ENCODE data around the gene ASZ1. TPM values are rescaled to one million over a fixed set of nuclear protein-coding genes. Genes with fewer than 3 reads are reported as not detected.

Gene ASZ1
- total RNA-seq, 1 experiment from 2014 or later: not detected

GRCh38 chr7:117350027-117350426 is 77.3 kb downstream of the ASZ1 start:
- H3K27me3 ChIP-seq (ENCODE audit: control insufficient read depth, insufficient read depth, low read length): peaks cover 3% of the 10 kb centered on the region; the same call in 1 of the 2 replicates
- POLR2A ChIA-PET: no interaction called here
- no peaks in the 10 kb centered on the region for H3K4me1 ChIP-seq (ENCODE audit: control insufficient read depth, insufficient read depth, low read length)
- no peaks in the 10 kb centered on the region for H3K9me3 ChIP-seq (ENCODE audit: control insufficient read depth, insufficient read depth, low read depth, low read length)
- no peak for DNase-seq (ENCODE audit: low read depth, low spot score)
- H3K27ac ChIP-seq (ENCODE audit: low read length): no peak overlapping the region
- H3K36me3 ChIP-seq (ENCODE audit: control insufficient read depth, insufficient read depth, low read length): no peaks in the 10 kb centered on the region
- in situ Hi-C loops (cut with HindIII; ENCODE audit: low pct_unique_long_range_greater_than_20kb, low sequenced_read_pairs): no loop called here
- CTCF ChIA-PET: no interaction called here
- intact Hi-C loops (cut with micrococcal nuclease; ENCODE audit: unreplicated experiment): no loop called here
- no peak for ATAC-seq
- TF ChIP-seq POLR2AphosphoS5 (IDR thresholded peaks at IDR 0.05; ENCODE audit: low read depth, low read length) (no peak), TCF7L2 (IDR thresholded peaks at IDR 0.05; ENCODE audit: low read depth, low read length) (no peak), SIN3A (IDR thresholded peaks at IDR 0.05; ENCODE audit: borderline replicate concordance, insufficient read depth, low read depth, low read length) (no peak)
- TF ChIP-seq, protein P1, sequence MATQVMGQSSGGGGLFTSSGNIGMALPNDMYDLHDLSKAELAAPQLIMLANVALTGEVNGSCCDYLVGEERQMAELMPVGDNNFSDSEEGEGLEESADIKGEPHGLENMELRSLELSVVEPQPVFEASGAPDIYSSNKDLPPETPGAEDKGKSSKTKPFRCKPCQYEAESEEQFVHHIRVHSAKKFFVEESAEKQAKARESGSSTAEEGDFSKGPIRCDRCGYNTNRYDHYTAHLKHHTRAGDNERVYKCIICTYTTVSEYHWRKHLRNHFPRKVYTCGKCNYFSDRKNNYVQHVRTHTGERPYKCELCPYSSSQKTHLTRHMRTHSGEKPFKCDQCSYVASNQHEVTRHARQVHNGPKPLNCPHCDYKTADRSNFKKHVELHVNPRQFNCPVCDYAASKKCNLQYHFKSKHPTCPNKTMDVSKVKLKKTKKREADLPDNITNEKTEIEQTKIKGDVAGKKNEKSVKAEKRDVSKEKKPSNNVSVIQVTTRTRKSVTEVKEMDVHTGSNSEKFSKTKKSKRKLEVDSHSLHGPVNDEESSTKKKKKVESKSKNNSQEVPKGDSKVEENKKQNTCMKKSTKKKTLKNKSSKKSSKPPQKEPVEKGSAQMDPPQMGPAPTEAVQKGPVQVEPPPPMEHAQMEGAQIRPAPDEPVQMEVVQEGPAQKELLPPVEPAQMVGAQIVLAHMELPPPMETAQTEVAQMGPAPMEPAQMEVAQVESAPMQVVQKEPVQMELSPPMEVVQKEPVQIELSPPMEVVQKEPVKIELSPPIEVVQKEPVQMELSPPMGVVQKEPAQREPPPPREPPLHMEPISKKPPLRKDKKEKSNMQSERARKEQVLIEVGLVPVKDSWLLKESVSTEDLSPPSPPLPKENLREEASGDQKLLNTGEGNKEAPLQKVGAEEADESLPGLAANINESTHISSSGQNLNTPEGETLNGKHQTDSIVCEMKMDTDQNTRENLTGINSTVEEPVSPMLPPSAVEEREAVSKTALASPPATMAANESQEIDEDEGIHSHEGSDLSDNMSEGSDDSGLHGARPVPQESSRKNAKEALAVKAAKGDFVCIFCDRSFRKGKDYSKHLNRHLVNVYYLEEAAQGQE (IDR thresholded peaks at IDR 0.05; ENCODE audit: insufficient read depth in 1 of 2, low read depth in 2 of 2, low read length in 1 of 2): no peak
- TF ChIP-seq, protein P2, sequence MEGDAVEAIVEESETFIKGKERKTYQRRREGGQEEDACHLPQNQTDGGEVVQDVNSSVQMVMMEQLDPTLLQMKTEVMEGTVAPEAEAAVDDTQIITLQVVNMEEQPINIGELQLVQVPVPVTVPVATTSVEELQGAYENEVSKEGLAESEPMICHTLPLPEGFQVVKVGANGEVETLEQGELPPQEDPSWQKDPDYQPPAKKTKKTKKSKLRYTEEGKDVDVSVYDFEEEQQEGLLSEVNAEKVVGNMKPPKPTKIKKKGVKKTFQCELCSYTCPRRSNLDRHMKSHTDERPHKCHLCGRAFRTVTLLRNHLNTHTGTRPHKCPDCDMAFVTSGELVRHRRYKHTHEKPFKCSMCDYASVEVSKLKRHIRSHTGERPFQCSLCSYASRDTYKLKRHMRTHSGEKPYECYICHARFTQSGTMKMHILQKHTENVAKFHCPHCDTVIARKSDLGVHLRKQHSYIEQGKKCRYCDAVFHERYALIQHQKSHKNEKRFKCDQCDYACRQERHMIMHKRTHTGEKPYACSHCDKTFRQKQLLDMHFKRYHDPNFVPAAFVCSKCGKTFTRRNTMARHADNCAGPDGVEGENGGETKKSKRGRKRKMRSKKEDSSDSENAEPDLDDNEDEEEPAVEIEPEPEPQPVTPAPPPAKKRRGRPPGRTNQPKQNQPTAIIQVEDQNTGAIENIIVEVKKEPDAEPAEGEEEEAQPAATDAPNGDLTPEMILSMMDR (IDR thresholded peaks at IDR 0.05): no peak
- H3K4me3 ChIP-seq (ENCODE audit: low read depth in 2 of 2, low read length in 2 of 2): no peak overlapping the region
- no TSS peak for BruUV-seq (replicated peaks)

DNA sequence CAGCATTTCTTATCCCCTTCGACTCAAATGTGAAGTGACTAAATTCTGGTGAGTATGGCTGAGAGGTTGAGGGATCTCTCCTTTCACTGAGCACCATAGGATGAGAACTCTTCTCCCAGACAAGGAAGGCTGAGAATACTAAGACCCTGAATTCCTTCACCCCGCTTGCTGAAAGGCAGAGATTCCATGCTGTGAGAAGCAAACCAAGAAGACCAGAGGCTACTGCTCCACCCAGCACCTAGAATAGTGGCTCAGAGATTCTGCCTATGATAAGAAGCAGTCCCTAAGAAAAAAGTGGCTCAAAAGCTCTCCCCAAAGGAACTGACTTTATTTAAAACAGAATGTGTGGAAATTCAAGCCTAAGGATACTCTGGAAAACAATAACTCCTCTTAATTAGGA is 77.7 kb downstream of the ASZ1 start:
- BruUV-seq (replicated peaks): no TSS peak
- Histone ChIP-seq H3K36me3 (ENCODE audit: control insufficient read depth, insufficient read depth, low read length) (no peaks in the 10 kb centered on the region), H3K27me3 (ENCODE audit: control insufficient read depth, insufficient read depth, low read length) (peaks cover 3% of the 10 kb centered on the region; the same call in 1 of the 2 replicates), H3K4me1 (ENCODE audit: control insufficient read depth, insufficient read depth, low read length) (no peaks in the 10 kb centered on the region), H3K27ac (ENCODE audit: low read length) (no peak overlapping the region), H3K9me3 (ENCODE audit: control insufficient read depth, insufficient read depth, low read depth, low read length) (no peaks in the 10 kb centered on the region), H3K4me3 (ENCODE audit: low read depth in 2 of 2, low read length in 2 of 2) (no peak overlapping the region)
- POLR2A ChIA-PET: no interaction called here
- DNase-seq (ENCODE audit: low read depth, low spot score) (no peak), ATAC-seq (no peak)
- in situ Hi-C loops (cut with HindIII; ENCODE audit: low pct_unique_long_range_greater_than_20kb, low sequenced_read_pairs): no loop called here
- intact Hi-C loops (cut with micrococcal nuclease; ENCODE audit: unreplicated experiment): no loop called here
- CTCF ChIA-PET: no interaction called here
- no peak for TF ChIP-seq TCF7L2 (IDR thresholded peaks at IDR 0.05; ENCODE audit: low read depth, low read length)
- no peak for TF ChIP-seq SIN3A (IDR thresholded peaks at IDR 0.05; ENCODE audit: borderline replicate concordance, insufficient read depth, low read depth, low read length)
- no peak for TF ChIP-seq POLR2AphosphoS5 (IDR thresholded peaks at IDR 0.05; ENCODE audit: low read depth, low read length)
- TF ChIP-seq, protein P2 (IDR thresholded peaks at IDR 0.05): no peak
- TF ChIP-seq, protein P1 (IDR thresholded peaks at IDR 0.05; ENCODE audit: insufficient read depth in 1 of 2, low read depth in 2 of 2, low read length in 1 of 2): no peak

Measured in Panc1 (cell line).